ENCODE data around the gene CCDC177. TPM values are rescaled to one million over a fixed set of nuclear protein-coding genes. Genes with fewer than 3 reads are reported as not detected.

CCDC177 gene
- total RNA-seq, 2 experiments from 2014 or later = not detected

GRCh38 chr14:69620211-69620611 lies 45.5 kb upstream of the CCDC177 start:
- peak overlapping the region; percentile 4 for H3K27ac ChIP-seq (ENCODE audit: low read depth, low read length, poor library complexity, severe bottlenecking)
- ChIA-PET POLR2A (interaction anchor here (0.6 to 1.9 kb wide), 2 partner anchors 10 to 19 kb away, joined by 3 to 7 read pairs; no protein-coding TSS in a partner anchor), CTCF (ENCODE audit: unreplicated experiment) (interaction anchor here (0.6 kb wide), 2 partner anchors 15 to 107 kb away, joined by 3 read pairs; no protein-coding TSS in a partner anchor)
- H3K79me2 ChIP-seq (ENCODE audit: insufficient read depth, low read depth, low read length) = peaks cover 98% of the 10 kb centered on the region
- no peak for DNase-seq (ENCODE audit: low spot score)
- peaks cover 58% of the 10 kb centered on the region for H3K36me3 ChIP-seq (ENCODE audit: insufficient read depth, low read length)
- intact Hi-C loops (cut with micrococcal nuclease; ENCODE audit: unreplicated experiment) = no loop called here
- H3K4me2 ChIP-seq (ENCODE audit: low read length) = peak overlapping the region; percentile 38
- peaks cover 97% of the 10 kb centered on the region for H3K4me1 ChIP-seq (ENCODE audit: insufficient read depth, low read length, poor library complexity, severe bottlenecking)
- H3K9me2 ChIP-seq (ENCODE audit: insufficient read depth, low read length) = no peaks in the 10 kb centered on the region
- no peak overlapping the region for H3K4me3 ChIP-seq (ENCODE audit: low read depth, low read length, poor library complexity, severe bottlenecking)
- peaks cover 6% of the 10 kb centered on the region; the same call in 1 of the 2 replicates for H3K9me3 ChIP-seq (ENCODE audit: low read length)
- no peak for TF ChIP-seq CTCF (conservative IDR thresholded peaks at IDR 0.05; ENCODE audit: low read length)
- TF ChIP-seq EZH2phosphoT487 (IDR thresholded peaks at IDR 0.05; ENCODE audit: borderline replicate concordance, low read depth, low read length) = no peak
- peaks cover 53% of the 10 kb centered on the region for H4K20me1 ChIP-seq (ENCODE audit: insufficient read depth, low read length)
- BruUV-seq (replicated peaks) = no TSS peak
- no peak overlapping the region for H2AFZ ChIP-seq (ENCODE audit: low read length)

- Histone ChIP-seq H3K79me2 (ENCODE audit: insufficient read depth, low read depth, low read length) (peaks cover 92% of the 10 kb centered on the region), H3K9me3 (ENCODE audit: low read length) (peaks cover 6% of the 10 kb centered on the region; the same call in 1 of the 2 replicates), H2AFZ (ENCODE audit: low read length) (no peak overlapping the region), H3K4me1 (ENCODE audit: insufficient read depth, low read length, poor library complexity, severe bottlenecking) (peaks cover 96% of the 10 kb centered on the region), H3K4me3 (ENCODE audit: low read depth, low read length, poor library complexity, severe bottlenecking) (no peak overlapping the region), H4K20me1 (ENCODE audit: insufficient read depth, low read length) (peaks cover 49% of the 10 kb centered on the region), H3K27ac (ENCODE audit: low read depth, low read length, poor library complexity, severe bottlenecking) (peak overlapping the region; percentile 99), H3K9me2 (ENCODE audit: insufficient read depth, low read length) (no peaks in the 10 kb centered on the region), H3K4me2 (ENCODE audit: low read length) (peak overlapping the region; percentile 97; the same call in 1 of the 2 replicates), H3K36me3 (ENCODE audit: insufficient read depth, low read length) (peaks cover 62% of the 10 kb centered on the region)
- TF ChIP-seq EZH2phosphoT487 (IDR thresholded peaks at IDR 0.05; ENCODE audit: borderline replicate concordance, low read depth, low read length) (no peak), CTCF (conservative IDR thresholded peaks at IDR 0.05; ENCODE audit: low read length) (no peak)
- BruUV-seq (replicated peaks) = no TSS peak
- intact Hi-C loops (cut with micrococcal nuclease; ENCODE audit: unreplicated experiment) = loop anchor here (5.0 to 10.0 kb wide), 3 partner anchors 222 to 1186 kb away; partner anchors contain the start of genes ERH, MAP3K9, SLC39A9 and TTC9
- ChIA-PET POLR2A (interaction anchor here (1.9 kb wide), 1 partner anchor 11 kb away, joined by 7 read pairs; no protein-coding TSS in a partner anchor), CTCF (ENCODE audit: unreplicated experiment) (no interaction called here)
- DNase-seq (ENCODE audit: low spot score) = no peak
These were observed 44.3 kb upstream of the CCDC177 start for GRCh38 chr14:69619012-69619411.

GRCh38 chr14:69617796-69618195 lies 43.1 kb upstream of the CCDC177 start:
- POLR2A ChIA-PET = interaction anchor here (0.6 to 3.8 kb wide), 2 partner anchors 12 to 102 kb away, joined by 3 to 22 read pairs; no protein-coding TSS in a partner anchor
- TF ChIP-seq CTCF (conservative IDR thresholded peaks at IDR 0.05; ENCODE audit: low read length) = no peak
- DNase-seq (ENCODE audit: low spot score) = peak; percentile 57
- peaks cover 89% of the 10 kb centered on the region for H3K79me2 ChIP-seq (ENCODE audit: insufficient read depth, low read depth, low read length)
- CTCF ChIA-PET (ENCODE audit: unreplicated experiment) = no interaction called here
- no TSS peak for BruUV-seq (replicated peaks)
- H3K4me3 ChIP-seq (ENCODE audit: low read depth, low read length, poor library complexity, severe bottlenecking) = peak overlapping the region; percentile 78
- H3K9me3 ChIP-seq (ENCODE audit: low read length) = peaks cover 6% of the 10 kb centered on the region; the same call in 1 of the 2 replicates
- H4K20me1 ChIP-seq (ENCODE audit: insufficient read depth, low read length) = peaks cover 49% of the 10 kb centered on the region
- peak overlapping the region; percentile 97 for H3K4me2 ChIP-seq (ENCODE audit: low read length)
- peak overlapping the region; percentile 99 for H3K27ac ChIP-seq (ENCODE audit: low read depth, low read length, poor library complexity, severe bottlenecking)
- no peaks in the 10 kb centered on the region for H3K9me2 ChIP-seq (ENCODE audit: insufficient read depth, low read length)
- H3K36me3 ChIP-seq (ENCODE audit: insufficient read depth, low read length) = peaks cover 70% of the 10 kb centered on the region
- peaks cover 93% of the 10 kb centered on the region for H3K4me1 ChIP-seq (ENCODE audit: insufficient read depth, low read length, poor library complexity, severe bottlenecking)
- intact Hi-C loops (cut with micrococcal nuclease; ENCODE audit: unreplicated experiment) = loop anchor here (5.0 to 10.0 kb wide), 3 partner anchors 220 to 1187 kb away; partner anchors contain the start of genes ERH, MAP3K9, SLC39A9 and TTC9
- H2AFZ ChIP-seq (ENCODE audit: low read length) = no peak overlapping the region
